Neutrophil (primary cell): ENCODE measurements around the gene VAMP5.

ENCODE experiments used
- H3K27ac ChIP-seq: fragments of 200-600 bp; sonication (generic); 2 replicates; pipeline ENCODE4 v1.5.1; 2016; ENCODE audit warnings: mild to moderate bottlenecking, moderate library complexity
- H3K27me3 ChIP-seq: fragments of 200-600 bp; sonication (generic); 2 replicates; pipeline ENCODE4 v1.6.0; 2016; ENCODE audit warnings: mild to moderate bottlenecking
- H3K36me3 ChIP-seq: fragments of 200-600 bp; sonication (generic); 2 replicates; pipeline ENCODE4 v1.5.1; 2017
- H3K4me1 ChIP-seq, 2 experiments: fragments of 200-600 bp in 1 of 2; sonication (generic) in 1 of 2; 1 replicate in 1 of 2; 2 replicates in 1 of 2; pipeline versions ENCODE4 v1.5.1 to v1.6.1; 2013 to 2016; ENCODE audit warnings: low read depth in 1 of 2, low read length in 1 of 2, mild to moderate bottlenecking in 1 of 2, moderate library complexity in 1 of 2; ENCODE audit not compliant: control insufficient read depth in 1 of 2, insufficient read depth in 1 of 2
- H3K4me3 ChIP-seq, 2 experiments: fragments of 200-600 bp in 1 of 2; sonication (generic) in 1 of 2; 1 replicate in 1 of 2; 2 replicates in 1 of 2; pipeline ENCODE4 v1.5.1; 2013 to 2016; ENCODE audit warnings: low read depth in 1 of 2, low read length in 1 of 2, mild to moderate bottlenecking in 1 of 2, moderate library complexity in 1 of 2
- H3K9me3 ChIP-seq: fragments of 200-600 bp; sonication (generic); 2 replicates; pipeline ENCODE4 v1.5.1; 2016
- CTCF ChIP-seq: fragments of 200-600 bp; sonication (generic); IDR thresholded peaks from 2 replicates; pipeline ENCODE4 v1.5.1; 2016; ENCODE audit warnings: antibody characterized with exemption

Gene VAMP5

GRCh38 chr2:85579266-85579935 is 4.8 kb upstream of the VAMP5 start:
- no peak for TF ChIP-seq CTCF
- Histone ChIP-seq H3K27me3 (no peaks in the 10 kb centered on the region), H3K4me1 (peaks cover 44 to 45% of the 10 kb centered on the region in 2 experiments), H3K27ac (peak overlapping the region; percentile 72), H3K4me3 (peak overlapping the region; percentile 16 to 49), H3K36me3 (no peaks in the 10 kb centered on the region), H3K9me3 (no peaks in the 10 kb centered on the region)

DNA sequence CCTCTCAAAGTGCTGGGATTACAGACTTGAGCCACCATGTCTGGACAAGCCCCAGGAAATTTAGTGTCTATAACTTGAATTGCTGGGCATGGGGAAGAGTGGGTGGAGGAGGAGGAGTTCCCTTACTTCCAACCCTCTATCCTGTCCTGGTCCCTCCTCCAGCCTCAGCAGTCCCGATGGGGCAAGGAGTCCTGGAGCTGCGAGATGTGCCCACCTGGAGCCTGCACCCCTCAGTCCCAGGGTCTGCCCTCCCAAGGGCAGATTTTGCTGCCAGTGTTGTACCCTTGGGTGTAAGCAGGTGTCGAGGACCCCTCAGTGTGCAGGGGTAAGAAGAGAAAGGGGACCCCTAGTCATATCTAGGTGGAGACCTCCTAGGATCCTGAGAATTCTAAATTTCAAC is 4.0 kb upstream of the VAMP5 start:
- peak overlapping the region; percentile 72 for H3K27ac ChIP-seq
- H3K4me1 ChIP-seq = peaks cover 52 to 53% of the 10 kb centered on the region in 2 experiments

GRCh38 chr2:85582492-85582891 is 1.7 kb upstream of the VAMP5 start:
- Histone ChIP-seq H3K27me3 (no peaks in the 10 kb centered on the region), H3K4me1 (peaks cover 67 to 69% of the 10 kb centered on the region in 2 experiments), H3K27ac (peak overlapping the region; percentile 46), H3K9me3 (no peaks in the 10 kb centered on the region), H3K4me3 (no peak overlapping the region), H3K36me3 (no peaks in the 10 kb centered on the region)
- TF ChIP-seq CTCF = no peak

More for the DNA sequence above, 4.0 kb upstream of the VAMP5 start:
- no peaks in the 10 kb centered on the region for H3K9me3 ChIP-seq
- TF ChIP-seq CTCF = no peak
- no peak overlapping the region for H3K4me3 ChIP-seq
- no peaks in the 10 kb centered on the region for H3K27me3 ChIP-seq
- no peaks in the 10 kb centered on the region for H3K36me3 ChIP-seq

- peaks cover 67 to 69% of the 10 kb centered on the region in 2 experiments for H3K4me1 ChIP-seq
These were observed 421 bp upstream of the VAMP5 start for GRCh38 chr2:85583667-85584353.

More at GRCh38 chr2:85583667-85584353, 421 bp upstream of the VAMP5 start:
- no peaks in the 10 kb centered on the region for H3K36me3 ChIP-seq
- peak overlapping the region; percentile 65 to 72 for H3K4me3 ChIP-seq
- TF ChIP-seq CTCF = no peak
- no peaks in the 10 kb centered on the region for H3K27me3 ChIP-seq
- no peaks in the 10 kb centered on the region for H3K9me3 ChIP-seq
- H3K27ac ChIP-seq = peak overlapping the region; percentile 79
